Neural progenitor cell (in vitro differentiated cells): ENCODE data around the gene S100A16. TPM values are rescaled to one million over a fixed set of nuclear protein-coding genes. Genes with fewer than 3 reads are reported as not detected.

Source experiments
- DNase-seq: peaks from one replicate; pipeline ENCODE4 v3.0.0-alpha.2; 2016; ENCODE audit warnings: low spot score
- H2AFZ ChIP-seq: fragments of 200-600 bp; sonication (generic); replicated peaks from 2 replicates; pipeline ENCODE4 v1.6.1; 2016; ENCODE audit warnings: antibody characterized with exemption
- H3F3A ChIP-seq: fragments of 200-600 bp; sonication (generic); 2 replicates; pipeline ENCODE4 v1.6.1; 2016; ENCODE audit warnings: antibody characterized with exemption, low read depth
- H3K27ac ChIP-seq: fragments of 200-600 bp; sonication (generic); 2 replicates; pipeline ENCODE4 v1.5.1; 2016; ENCODE audit warnings: mild to moderate bottlenecking
- H3K27me3 ChIP-seq: fragments of 200-600 bp; sonication (generic); 2 replicates; pipeline ENCODE4 v1.6.1; 2016; ENCODE audit warnings: mild to moderate bottlenecking, moderate library complexity
- H3K36me3 ChIP-seq: fragments of 200-600 bp; sonication (generic); 2 replicates; pipeline ENCODE4 v1.5.1; 2016
- H3K4me1 ChIP-seq: fragments of 200-600 bp; sonication (generic); 2 replicates; pipeline ENCODE4 v1.6.1; 2016; ENCODE audit warnings: mixed run types
- H3K4me2 ChIP-seq: fragments of 200-600 bp; sonication (generic); 2 replicates; pipeline ENCODE4 v1.6.1; 2016
- H3K4me3 ChIP-seq: fragments of 200-600 bp; sonication (generic); 2 replicates; pipeline ENCODE4 v1.5.1; 2016
- H3K79me2 ChIP-seq: fragments of 200-600 bp; sonication (generic); 2 replicates; pipeline ENCODE4 v1.6.1; 2016; ENCODE audit warnings: low read depth
- H3K9ac ChIP-seq: fragments of 200-600 bp; sonication (generic); 2 replicates; pipeline ENCODE4 v1.6.1; 2016
- H3K9me3 ChIP-seq: fragments of 200-600 bp; sonication (generic); 2 replicates; pipeline ENCODE4 v1.5.1; 2016; ENCODE audit warnings: low read depth
- H4K20me1 ChIP-seq: fragments of 200-600 bp; sonication (generic); 2 replicates; pipeline ENCODE4 v1.6.1; 2016; ENCODE audit warnings: low read depth
- H3K27ac Mint-ChIP-seq: 3 replicates; pipeline ENCODE4 v1.8.0; 2021; ENCODE audit warnings: mixed read lengths
- H3K27me3 Mint-ChIP-seq: 2 replicates; pipeline ENCODE4 v1.8.0; 2022; ENCODE audit warnings: low read depth, mild to moderate bottlenecking, inconsistent platforms, moderate library complexity, mixed read lengths; ENCODE audit not compliant: insufficient read depth
- H3K36me3 Mint-ChIP-seq: 3 replicates; pipeline ENCODE4 v1.8.0; 2021; ENCODE audit warnings: mixed read lengths
- H3K4me1 Mint-ChIP-seq: 3 replicates; pipeline ENCODE4 v1.8.0; 2021; ENCODE audit warnings: mixed read lengths
- H3K4me3 Mint-ChIP-seq: 3 replicates; pipeline ENCODE4 v1.8.0; 2021; ENCODE audit warnings: mild to moderate bottlenecking, moderate library complexity, mixed read lengths
- H3K9me3 Mint-ChIP-seq: 3 replicates; pipeline ENCODE4 v1.8.0; 2020; ENCODE audit warnings: mixed read lengths
- CTCF ChIP-seq: fragments of 200-600 bp; sonication (generic); IDR thresholded peaks from 2 replicates; pipeline ENCODE4 v1.5.1; 2017; ENCODE audit warnings: antibody characterized with exemption, mild to moderate bottlenecking
- EZH2 ChIP-seq: fragments of 200-600 bp; sonication (generic); IDR thresholded peaks from 2 replicates; pipeline ENCODE4 v1.6.1; 2017; ENCODE audit warnings: antibody characterized with exemption, mild to moderate bottlenecking, moderate library complexity
- EZH2phosphoT487 ChIP-seq: fragments of 200-600 bp; sonication (generic); IDR thresholded peaks from 2 replicates; pipeline ENCODE4 v1.6.1; 2017; ENCODE audit warnings: antibody characterized with exemption
- total RNA-seq: library from RNA; depleted of rRNA; stranded (reverse); fragments of >200 nt; gene quantifications from 2 replicates; pipeline ENCODE4 v1.2.3, GENCODE V29; 2015; ENCODE audit warnings: low replicate concordance

S100A16 gene
- total RNA-seq, 1 donor from 2014 or later: 13.1 TPM

- Histone ChIP-seq H4K20me1 (no peaks in the 10 kb centered on the region), H3K9ac (no peak overlapping the region), H3K27ac (no peak overlapping the region), H3K79me2 (no peaks in the 10 kb centered on the region), H3K27me3 (no peaks in the 10 kb centered on the region), H3K4me3 (no peak overlapping the region), H3K4me1 (peaks cover 25% of the 10 kb centered on the region), H3F3A (peaks cover 21% of the 10 kb centered on the region), H2AFZ (no peak overlapping the region), H3K4me2 (peak overlapping the region; percentile 6), H3K36me3 (no peaks in the 10 kb centered on the region), H3K9me3 (no peaks in the 10 kb centered on the region)
- H3K9me3 Mint-ChIP-seq: peaks cover 9% of the 10 kb centered on the region
- peak; percentile 22 for DNase-seq
- no peak overlapping the region for H3K4me3 Mint-ChIP-seq
- peaks cover 17% of the 10 kb centered on the region for H3K4me1 Mint-ChIP-seq
- no peaks in the 10 kb centered on the region for H3K36me3 Mint-ChIP-seq
- TF ChIP-seq EZH2phosphoT487: no peak
- no peak for TF ChIP-seq EZH2
- TF ChIP-seq CTCF: no peak
- peaks cover 2% of the 10 kb centered on the region for H3K27me3 Mint-ChIP-seq
- H3K27ac Mint-ChIP-seq: no peak overlapping the region
These were observed 34.0 kb downstream of the S100A16 start for GRCh38 chr1:153578936-153579335.

DNA sequence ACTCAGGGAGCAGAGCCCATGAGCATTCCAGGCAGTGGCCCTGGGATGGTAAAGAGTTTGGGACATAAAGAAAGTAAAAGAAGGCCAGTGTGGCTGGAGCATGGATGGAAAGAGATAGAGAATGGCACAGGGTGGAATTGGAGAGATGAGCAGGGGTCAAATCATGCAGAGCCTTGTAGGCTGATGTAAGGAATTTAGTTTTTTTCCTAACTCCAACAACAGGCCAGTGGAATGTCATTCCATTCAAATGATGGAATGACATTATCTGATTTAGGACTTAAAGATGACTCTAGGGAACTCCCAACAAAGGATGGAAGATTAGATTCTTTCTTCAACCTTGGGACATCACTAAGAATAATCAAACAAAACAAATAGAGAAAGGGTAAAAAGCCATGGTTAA lies 34.4 kb downstream of the S100A16 start:
- Histone ChIP-seq H3K4me2 (peak overlapping the region; percentile 6), H3K4me3 (no peak overlapping the region), H3K4me1 (peaks cover 21% of the 10 kb centered on the region), H2AFZ (no peak overlapping the region), H3F3A (peaks cover 16% of the 10 kb centered on the region), H3K27ac (no peak overlapping the region), H3K9ac (no peak overlapping the region), H3K27me3 (no peaks in the 10 kb centered on the region), H4K20me1 (no peaks in the 10 kb centered on the region), H3K79me2 (no peaks in the 10 kb centered on the region), H3K9me3 (no peaks in the 10 kb centered on the region), H3K36me3 (no peaks in the 10 kb centered on the region)
- Mint-ChIP-seq H3K27me3 (peaks cover 2% of the 10 kb centered on the region), H3K9me3 (peaks cover 11% of the 10 kb centered on the region), H3K36me3 (no peaks in the 10 kb centered on the region), H3K4me1 (peaks cover 14% of the 10 kb centered on the region), H3K27ac (peak overlapping the region; percentile 30), H3K4me3 (no peak overlapping the region)
- no peak for TF ChIP-seq CTCF
- TF ChIP-seq EZH2: no peak
- TF ChIP-seq EZH2phosphoT487: no peak
- DNase-seq: peak; percentile 9

DNA sequence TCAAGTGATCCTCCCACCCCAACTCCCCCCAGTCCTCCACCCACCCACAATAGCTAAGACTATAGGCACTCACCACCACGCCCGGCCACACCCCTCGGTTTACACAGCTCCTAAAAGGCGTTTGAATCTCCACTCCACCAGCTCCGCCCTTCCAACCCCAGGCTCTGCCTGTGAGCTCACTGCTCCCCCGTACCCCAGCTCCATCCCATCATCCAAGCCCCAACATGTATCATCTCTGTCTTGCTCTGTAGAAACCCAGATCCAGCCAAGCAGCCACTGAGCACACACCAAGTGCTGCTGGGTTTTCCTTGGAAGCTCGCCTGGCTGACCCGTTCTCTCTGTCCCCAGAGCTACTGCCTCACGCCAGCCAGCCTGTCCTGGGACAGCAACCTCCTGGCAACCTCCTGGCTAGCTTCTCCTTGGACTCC lies 35.3 kb downstream of the S100A16 start:
- no peaks in the 10 kb centered on the region for H3K36me3 ChIP-seq
- no peak overlapping the region for H3K4me2 ChIP-seq
- H3F3A ChIP-seq: peaks cover 16% of the 10 kb centered on the region
- H3K27ac ChIP-seq: no peak overlapping the region
- no peaks in the 10 kb centered on the region for H4K20me1 ChIP-seq
- H3K27me3 ChIP-seq: no peaks in the 10 kb centered on the region
- peaks cover 21% of the 10 kb centered on the region for H3K4me1 ChIP-seq
- TF ChIP-seq EZH2phosphoT487: no peak
- TF ChIP-seq EZH2: no peak
- no peak for TF ChIP-seq CTCF
- H3K9ac ChIP-seq: no peak overlapping the region
- no peak overlapping the region for H3K4me3 ChIP-seq
- H3K36me3 Mint-ChIP-seq: no peaks in the 10 kb centered on the region
- no peak overlapping the region for H3K4me3 Mint-ChIP-seq
- no peaks in the 10 kb centered on the region for H3K9me3 ChIP-seq
- H3K79me2 ChIP-seq: no peaks in the 10 kb centered on the region
- H3K4me1 Mint-ChIP-seq: peaks cover 20% of the 10 kb centered on the region
- H3K9me3 Mint-ChIP-seq: peaks cover 11% of the 10 kb centered on the region
- DNase-seq: no peak
- no peak overlapping the region for H2AFZ ChIP-seq
- H3K27me3 Mint-ChIP-seq: peaks cover 2% of the 10 kb centered on the region
- H3K27ac Mint-ChIP-seq: no peak overlapping the region
